GM19023 (cell line): ENCODE results near the gene DDIAS.
"Not testable (repeated sequence)": the region's sequence is repeated elsewhere in the genome, so short reads cannot be mapped to it uniquely, and the experiment has no call there.

ENCODE experiments used
- ATAC-seq: cut with Tn5 transposase; IDR thresholded peaks from one replicate; pipeline ENCODE4 v1.9.1; 2021; ENCODE audit warnings: mild to moderate bottlenecking, moderate library complexity; ENCODE audit not compliant: unreplicated experiment

Gene DDIAS

DNA sequence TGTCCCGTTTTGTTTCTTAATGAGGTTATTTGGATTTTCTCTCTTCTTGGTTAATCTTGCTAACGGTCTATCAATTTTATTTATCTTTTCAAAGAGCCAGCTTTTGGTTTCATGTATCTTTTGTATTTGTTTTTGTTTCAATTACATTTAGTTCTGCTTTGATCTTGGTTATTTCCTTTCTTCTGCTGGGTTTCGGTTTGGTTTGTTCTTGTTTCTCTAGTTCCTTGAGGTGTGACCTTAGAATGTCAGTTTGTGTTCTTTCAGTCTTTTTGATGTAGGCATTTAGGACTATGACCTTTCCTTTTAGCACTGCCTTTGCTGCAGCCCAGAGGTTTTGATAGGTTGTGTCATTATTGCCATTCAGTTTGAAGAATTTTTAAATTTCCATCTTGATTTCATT, 18.7 kb downstream of the DDIAS start:
- ATAC-seq, result not testable (repeated sequence)

GRCh38 chr11:82922396-82923173, 21.0 kb downstream of the DDIAS start:
- ATAC-seq, result not testable (repeated sequence)

DNA sequence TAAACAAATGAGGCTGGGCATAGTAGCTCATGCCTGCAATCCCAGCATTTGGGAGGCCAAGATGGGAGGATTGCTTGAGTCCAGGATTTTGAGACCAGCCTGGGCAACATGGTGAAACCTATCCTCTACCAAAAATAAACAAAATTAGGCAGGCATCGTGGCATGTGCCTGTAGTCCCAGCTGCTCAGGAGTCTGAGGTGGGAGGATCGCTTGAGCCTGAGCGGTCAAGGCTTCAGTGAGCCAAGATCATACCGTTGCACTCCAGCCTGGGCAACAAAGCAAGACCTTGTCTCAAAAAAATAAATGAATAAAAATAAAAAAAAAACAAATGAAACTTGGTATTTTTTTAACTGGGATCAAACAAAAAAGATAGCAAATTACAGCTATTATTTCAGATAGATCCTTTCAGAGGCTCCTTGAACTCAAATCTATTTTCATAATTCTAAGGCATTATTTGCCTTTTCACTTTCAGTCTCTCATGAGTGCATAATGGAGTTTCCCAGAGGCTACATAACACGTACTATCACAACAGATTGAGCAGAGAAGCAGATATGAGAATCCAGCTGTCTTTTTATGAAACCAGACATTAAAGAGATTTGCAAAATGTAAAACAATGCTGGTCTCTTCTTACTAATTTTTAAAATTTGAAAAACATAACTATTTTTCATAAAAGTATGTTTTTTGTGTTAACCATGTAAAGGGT, 23.1 kb downstream of the DDIAS start:
- no peak for ATAC-seq

- peak; percentile 63 for ATAC-seq
Measured at GRCh38 chr11:82927264-82927880, 25.8 kb downstream of the DDIAS start.

DNA sequence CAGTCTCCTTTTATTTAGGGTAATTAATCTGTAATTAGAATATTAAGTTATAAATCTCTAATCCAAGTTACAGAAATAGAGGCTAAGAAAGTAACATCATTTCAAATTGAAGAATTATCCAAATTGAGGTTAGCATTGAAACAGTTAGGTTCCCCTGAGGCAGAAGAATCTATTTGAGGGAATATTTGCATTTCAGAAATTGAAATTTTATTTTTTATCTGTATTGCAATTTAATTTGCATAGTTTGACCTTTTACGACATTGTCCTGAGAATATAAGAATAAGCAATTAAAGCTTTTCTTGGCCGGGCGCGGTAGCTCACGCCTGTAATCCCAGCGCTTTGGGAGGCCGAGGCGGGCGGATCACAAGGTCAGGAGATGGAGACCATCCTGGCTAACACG, 27.6 kb downstream of the DDIAS start:
- ATAC-seq, result no peak

DNA sequence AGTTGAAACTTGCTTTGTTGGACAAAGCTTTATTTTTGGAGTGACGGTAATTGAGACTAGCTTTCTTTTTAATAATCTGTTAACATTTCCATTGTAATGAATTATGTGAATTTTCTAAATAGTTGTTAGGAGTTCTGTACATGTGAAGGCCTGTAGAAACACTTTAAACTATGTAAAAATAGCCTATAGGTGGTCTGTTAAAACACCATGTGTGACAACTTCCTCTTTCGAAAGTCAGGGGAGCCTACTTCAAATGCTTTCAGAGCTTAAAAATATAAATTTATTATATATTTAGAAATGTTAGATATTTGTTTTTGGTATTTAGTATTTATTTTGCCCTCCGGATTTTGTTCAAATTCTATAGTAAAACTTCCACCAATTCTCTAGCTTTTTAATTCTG, 28.7 kb downstream of the DDIAS start:
- no peak for ATAC-seq

GRCh38 chr11:82930734-82931133, 29.2 kb downstream of the DDIAS start:
- no peak for ATAC-seq

GRCh38 chr11:82932564-82932963, 31.0 kb downstream of the DDIAS start:
- ATAC-seq, result no peak

DNA sequence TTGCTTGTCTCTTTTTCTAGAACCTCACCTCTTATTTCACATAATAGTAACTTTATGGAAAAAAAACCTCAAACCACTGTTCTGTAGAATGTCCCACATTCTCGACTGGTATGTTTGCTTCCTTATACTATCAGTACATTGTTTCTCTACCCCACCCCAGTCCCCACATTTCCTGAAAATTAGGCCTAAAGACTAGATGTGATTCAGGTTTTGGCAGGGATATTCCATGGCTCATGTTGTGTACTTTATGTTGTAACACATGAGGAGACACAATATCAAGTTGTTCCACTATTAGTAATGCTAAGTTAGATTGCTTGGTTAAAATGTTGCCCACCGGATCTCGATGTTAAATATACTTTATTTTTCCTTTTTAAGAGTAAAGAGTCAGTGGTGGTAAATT, 34.7 kb downstream of the DDIAS start:
- no peak for ATAC-seq

DNA sequence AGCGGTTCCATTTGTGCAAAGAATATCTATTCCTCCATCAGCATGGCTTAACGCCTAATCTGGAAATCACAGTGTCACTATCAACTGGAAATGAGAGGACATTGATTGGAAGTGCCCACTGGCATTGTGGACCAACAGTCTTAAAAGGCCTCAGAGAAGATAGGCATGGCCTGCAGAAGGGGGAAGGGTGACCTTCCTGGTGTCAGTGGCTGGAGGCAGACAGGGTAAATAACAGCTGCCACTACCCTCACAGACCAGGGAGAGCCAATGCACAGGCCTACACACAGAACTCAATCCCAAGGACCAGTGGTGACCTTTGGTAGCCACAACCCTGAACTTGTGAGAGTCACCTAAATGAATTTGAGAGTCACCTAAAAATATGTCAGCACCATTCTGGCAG, 36.0 kb downstream of the DDIAS start:
- ATAC-seq, result no peak

DNA sequence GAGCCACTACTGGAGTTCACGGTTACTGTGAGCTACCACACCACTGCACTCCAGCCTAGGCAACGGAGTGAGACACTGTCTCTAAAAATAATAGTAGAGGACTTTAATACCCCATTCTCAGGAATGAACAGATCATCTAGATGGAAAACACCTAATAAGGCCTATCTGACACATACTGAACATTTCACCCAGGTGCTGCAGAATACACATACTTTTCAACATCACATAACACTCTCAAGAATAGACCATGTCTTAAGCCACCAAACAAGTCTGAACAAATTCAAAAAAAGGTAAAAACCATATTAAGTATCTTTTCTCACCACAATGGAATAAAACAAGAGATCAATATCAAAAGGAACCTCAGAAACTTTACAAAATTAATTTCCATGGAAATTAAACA, 37.9 kb downstream of the DDIAS start:
- ATAC-seq, result no peak

DNA sequence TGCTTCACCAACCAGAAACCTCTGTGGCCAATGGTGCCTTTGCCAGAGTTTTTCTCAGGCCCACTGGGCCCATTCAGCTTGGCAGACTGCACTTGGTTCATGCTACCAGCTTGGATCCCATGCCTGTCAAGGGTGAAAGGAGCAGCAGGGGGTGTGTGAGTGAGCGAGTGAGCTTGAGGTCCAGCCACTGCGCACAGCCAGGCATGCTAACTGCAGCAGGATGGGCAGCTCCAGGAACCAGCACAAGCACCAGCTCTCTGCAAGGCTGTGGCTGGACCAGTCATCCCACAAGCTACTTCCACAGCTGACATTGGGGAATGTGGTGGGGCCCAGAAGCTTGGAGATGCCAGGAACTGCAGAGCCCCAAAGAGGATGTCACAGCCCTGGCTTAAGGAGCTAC, 40.8 kb downstream of the DDIAS start:
- no peak for ATAC-seq

- not testable (repeated sequence) for ATAC-seq
Measured at GRCh38 chr11:82943430-82943829, 41.9 kb downstream of the DDIAS start.

GRCh38 chr11:82944198-82944597, 42.7 kb downstream of the DDIAS start:
- no peak for ATAC-seq

DNA sequence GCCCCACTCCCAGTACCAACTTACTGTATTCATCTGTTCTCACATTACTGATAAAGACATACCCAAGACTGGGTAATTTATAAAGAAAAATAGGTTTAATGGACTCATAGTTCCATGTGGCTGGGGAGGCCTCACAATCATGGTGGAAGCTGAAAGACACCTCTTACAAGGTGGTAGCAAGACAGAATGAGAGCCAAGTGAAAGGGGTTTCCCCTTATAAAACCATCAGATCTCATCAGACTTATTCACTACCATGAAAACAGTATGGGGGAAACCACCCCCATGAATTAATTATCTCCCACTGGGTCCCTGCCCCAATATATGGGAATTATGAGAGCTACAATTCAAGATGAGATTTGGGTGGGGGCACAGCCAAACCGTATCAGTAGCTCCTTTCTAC, 43.5 kb downstream of the DDIAS start:
- not testable (repeated sequence) for ATAC-seq

- ATAC-seq, result no peak
Measured at GRCh38 chr11:82945682-82946081, 44.1 kb downstream of the DDIAS start.

DNA sequence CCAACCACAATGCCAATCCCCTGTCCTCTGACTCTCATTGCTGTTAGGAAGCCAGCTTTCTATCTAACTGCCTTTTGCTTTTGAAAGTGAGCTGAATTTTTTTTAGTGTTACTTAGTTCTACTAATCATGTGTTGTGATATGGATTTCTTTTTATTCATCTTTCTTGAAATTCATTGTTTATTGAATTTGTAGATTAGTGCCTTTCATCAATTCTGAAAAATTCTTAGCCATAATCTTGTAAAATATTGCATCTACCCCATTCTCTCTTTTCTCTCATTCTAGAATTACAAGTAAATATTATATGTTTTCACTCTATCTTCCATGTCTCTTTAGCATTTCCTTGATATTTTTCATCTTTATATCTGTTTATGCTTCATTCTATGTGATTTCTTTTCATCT, 47.8 kb downstream of the DDIAS start:
- no peak for ATAC-seq

DNA sequence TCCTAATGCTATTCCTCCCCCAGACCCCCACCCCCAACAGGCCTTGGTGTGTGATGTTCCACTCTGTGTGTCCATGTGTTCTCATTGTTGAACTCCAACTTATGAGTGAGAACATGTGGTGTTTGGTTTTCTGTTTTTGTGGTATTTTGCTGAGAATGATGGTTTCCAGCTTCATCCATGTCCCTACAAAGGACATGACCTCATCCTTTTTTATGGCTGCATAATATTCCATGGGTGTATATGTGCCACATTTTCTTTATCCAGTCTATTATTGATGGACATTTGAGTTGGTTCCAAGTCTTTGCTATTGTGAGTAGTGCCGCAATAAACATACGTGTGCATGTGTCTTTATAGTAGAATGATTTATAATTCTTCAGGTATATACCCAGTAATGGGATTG, 49.0 kb downstream of the DDIAS start:
- not testable (repeated sequence) for ATAC-seq

DNA sequence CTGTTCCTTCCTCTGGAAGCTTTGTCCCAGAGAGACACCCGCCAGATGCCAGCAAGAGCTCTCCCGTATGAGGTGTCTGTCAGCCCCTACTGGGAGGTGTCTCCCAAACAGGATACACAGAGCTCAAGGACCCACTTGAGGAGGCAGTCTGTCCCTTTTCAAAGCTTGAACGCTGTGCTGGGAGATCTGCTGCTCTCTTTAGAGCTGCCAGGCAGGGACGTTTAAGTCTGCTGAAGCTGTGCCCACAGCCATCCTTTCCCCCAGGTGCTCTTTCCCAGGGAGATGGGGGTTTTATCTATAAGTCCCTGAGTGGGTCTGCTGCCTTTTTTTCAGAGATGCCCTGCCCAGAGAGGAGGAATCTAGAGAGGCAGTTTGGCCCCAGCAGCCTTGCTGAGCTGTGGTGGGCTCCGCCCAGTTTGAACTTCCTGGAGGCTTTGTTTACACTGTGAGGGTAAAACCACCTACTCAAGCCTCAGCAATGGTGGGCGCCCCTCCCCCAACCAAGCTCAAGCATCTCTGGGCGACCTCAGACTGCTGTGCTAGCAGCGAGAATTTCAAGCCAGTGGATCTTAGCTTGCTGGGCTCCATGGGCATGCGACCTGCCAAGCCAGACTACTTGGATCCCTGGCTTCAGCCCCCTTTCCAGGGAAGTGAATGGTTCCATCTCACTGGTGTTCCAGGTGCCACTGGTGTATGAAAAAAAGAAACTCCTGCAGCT, 54.4 kb downstream of the DDIAS start:
- not testable (repeated sequence) for ATAC-seq

DNA sequence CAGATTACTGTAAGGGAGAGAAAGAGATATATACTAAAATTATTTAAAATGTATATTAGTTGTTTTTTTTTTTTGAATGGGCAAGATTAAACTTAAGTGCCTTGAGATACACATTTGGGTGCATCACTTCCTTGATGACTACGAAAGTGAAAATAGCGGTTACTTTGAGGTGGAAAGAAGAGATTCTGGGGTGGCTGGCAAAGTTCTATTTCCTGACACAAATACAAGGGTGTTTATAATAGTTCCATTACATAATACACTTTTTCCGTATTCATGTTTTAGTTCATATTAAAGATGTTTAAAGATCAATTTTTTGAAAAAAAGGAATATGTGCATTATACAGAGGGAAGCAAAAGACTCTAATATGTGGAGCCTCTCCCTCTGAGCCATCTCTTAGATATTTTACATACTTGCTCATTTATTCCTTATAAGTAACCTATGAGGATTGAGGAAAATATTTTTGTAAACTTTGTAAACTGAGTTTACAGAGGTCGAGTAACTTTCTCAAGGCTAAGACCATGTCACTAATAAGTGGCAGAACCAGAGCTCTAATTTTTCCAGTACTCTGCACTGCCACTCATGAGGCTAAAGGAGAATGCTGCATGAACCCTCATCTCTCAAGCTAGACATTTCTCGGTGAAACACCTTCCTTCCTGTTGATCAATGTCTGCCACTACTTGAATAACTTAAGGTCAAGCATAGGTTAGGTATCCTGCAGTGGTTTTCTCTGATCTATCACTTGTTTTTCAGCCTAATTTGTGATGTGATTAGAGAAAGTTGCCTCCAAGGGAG, 58.6 kb downstream of the DDIAS start:
- peak; percentile 80 for ATAC-seq

DNA sequence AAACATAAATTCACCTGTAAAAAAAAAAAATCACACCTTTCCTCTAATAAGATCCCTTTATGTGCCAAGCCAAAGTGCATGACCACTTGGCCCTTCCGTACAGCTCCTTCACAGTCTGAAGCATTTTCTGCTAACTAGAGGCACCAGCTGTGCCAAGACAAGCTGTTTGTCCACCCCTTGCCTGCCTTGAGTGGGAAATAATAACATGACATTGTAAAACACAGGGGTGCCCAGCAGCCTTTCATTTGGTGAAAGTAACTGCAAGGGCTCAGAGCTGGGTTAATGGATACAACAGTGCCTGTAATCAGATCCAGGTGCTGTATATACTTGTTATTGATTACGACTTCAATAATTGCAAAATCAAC, 59.2 kb downstream of the DDIAS start:
- peak; percentile 24 for ATAC-seq
